ENCODE measurements around the gene ALDH18A1.

Gene ALDH18A1

GRCh38 chr10:95597788-95598187, 58.7 kb downstream of the ALDH18A1 start:
- FAIRE-seq: no peak
- no peak for DNase-seq (ENCODE audit: insufficient read length, low spot score)
- TF ChIP-seq, protein P1, sequence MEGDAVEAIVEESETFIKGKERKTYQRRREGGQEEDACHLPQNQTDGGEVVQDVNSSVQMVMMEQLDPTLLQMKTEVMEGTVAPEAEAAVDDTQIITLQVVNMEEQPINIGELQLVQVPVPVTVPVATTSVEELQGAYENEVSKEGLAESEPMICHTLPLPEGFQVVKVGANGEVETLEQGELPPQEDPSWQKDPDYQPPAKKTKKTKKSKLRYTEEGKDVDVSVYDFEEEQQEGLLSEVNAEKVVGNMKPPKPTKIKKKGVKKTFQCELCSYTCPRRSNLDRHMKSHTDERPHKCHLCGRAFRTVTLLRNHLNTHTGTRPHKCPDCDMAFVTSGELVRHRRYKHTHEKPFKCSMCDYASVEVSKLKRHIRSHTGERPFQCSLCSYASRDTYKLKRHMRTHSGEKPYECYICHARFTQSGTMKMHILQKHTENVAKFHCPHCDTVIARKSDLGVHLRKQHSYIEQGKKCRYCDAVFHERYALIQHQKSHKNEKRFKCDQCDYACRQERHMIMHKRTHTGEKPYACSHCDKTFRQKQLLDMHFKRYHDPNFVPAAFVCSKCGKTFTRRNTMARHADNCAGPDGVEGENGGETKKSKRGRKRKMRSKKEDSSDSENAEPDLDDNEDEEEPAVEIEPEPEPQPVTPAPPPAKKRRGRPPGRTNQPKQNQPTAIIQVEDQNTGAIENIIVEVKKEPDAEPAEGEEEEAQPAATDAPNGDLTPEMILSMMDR (IDR thresholded peaks at IDR 0.05; ENCODE audit: insufficient read depth, missing control alignments): no peak

GRCh38 chr10:95588025-95588424, 68.5 kb downstream of the ALDH18A1 start:
- TF ChIP-seq, protein P1 (IDR thresholded peaks at IDR 0.05; ENCODE audit: insufficient read depth, missing control alignments): no peak
- DNase-seq (ENCODE audit: insufficient read length, low spot score) (no peak), FAIRE-seq (no peak)

GRCh38 chr10:95579835-95580535, 76.5 kb downstream of the ALDH18A1 start:
- FAIRE-seq (no peak), DNase-seq (ENCODE audit: insufficient read length, low spot score) (no peak)
- TF ChIP-seq, protein P1 (IDR thresholded peaks at IDR 0.05; ENCODE audit: insufficient read depth, missing control alignments): no peak

DNA sequence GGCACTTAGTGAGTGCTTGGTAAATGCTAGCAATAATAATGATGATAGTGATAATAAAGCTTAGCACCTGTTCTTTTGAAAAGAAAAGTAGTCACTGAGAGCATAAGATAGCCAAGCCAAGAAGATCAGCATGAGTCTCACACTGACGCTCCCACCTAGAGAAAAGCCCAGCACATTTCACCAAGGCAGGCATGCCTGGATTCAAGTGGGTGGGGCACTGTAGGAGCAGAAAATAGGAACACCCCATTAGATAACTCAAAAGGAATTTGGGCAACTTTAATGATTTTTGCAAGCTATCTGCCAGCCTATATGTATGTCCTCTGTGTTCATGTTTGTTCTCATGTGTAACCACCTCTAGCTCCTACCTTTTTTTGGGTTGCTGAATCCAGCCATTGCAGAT, 77.2 kb downstream of the ALDH18A1 start:
- FAIRE-seq: no peak
- TF ChIP-seq, protein P1 (IDR thresholded peaks at IDR 0.05; ENCODE audit: insufficient read depth, missing control alignments): no peak
- DNase-seq (ENCODE audit: insufficient read length, low spot score): no peak

GRCh38 chr10:95578619-95579018, 77.9 kb downstream of the ALDH18A1 start:
- no peak for FAIRE-seq
- TF ChIP-seq, protein P1 (IDR thresholded peaks at IDR 0.05; ENCODE audit: insufficient read depth, missing control alignments): no peak
- DNase-seq (ENCODE audit: insufficient read length, low spot score): no peak

- TF ChIP-seq, protein P1 (IDR thresholded peaks at IDR 0.05; ENCODE audit: insufficient read depth, missing control alignments): no peak
- no peak for FAIRE-seq
- no peak for DNase-seq (ENCODE audit: insufficient read length, low spot score)
These were observed 81.7 kb downstream of the ALDH18A1 start for GRCh38 chr10:95574649-95575365.

Data from D721Med (cell line).